ENCODE data around the gene SUGCT.

The SUGCT gene

DNA sequence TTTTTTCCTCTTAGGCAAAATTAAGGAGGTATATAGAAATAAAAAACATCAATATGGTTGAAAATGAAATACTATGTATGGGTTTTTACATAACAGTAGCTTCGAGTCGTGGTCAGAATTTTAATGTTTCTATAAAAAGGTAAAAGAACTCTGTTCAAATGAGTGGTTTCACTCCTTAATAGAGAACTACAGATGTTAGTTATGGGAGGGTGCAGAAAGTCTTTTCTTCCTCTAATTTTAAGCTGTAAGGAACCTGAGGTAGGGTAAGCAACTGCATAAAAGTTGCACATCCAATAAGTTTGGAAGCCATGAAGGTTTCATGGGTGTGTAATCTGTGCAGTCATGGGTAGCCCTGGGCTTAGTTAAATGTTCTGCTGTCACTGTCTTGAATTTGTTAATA lies 141.3 kb downstream of the SUGCT start:
- DNase-seq = no peak

DNA sequence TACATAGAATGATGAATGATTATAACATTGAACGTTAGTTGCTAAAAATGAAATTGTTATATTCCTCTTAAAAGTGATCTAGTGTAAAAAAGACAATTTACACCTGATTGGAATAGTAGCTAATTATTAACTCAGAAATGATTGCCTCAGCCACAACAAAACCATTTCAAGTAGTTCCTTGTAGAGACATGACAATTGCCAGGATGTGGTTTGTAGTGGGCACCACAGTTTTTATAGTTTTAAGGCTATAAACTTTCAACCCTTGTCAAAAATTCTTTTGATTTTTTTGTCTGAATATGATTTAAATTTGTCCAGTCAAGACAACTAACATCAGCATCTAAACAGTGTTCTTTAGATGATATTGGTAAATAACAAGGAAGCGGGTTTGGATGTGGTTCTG lies 145.2 kb downstream of the SUGCT start:
- no peak for DNase-seq

- no peak for DNase-seq
These were observed 148.1 kb downstream of the SUGCT start for GRCh38 chr7:40282858-40283257.

- no peak for DNase-seq
These were observed 148.6 kb downstream of the SUGCT start for GRCh38 chr7:40283391-40283790.

GRCh38 chr7:40288827-40289226 lies 154.0 kb downstream of the SUGCT start:
- DNase-seq = no peak

GRCh38 chr7:40297741-40298311 lies 163.0 kb downstream of the SUGCT start:
- no peak for DNase-seq

GRCh38 chr7:40298421-40298820 lies 163.6 kb downstream of the SUGCT start:
- no peak for DNase-seq

- DNase-seq = no peak
These were observed 164.3 kb downstream of the SUGCT start for GRCh38 chr7:40299097-40299496.

DNA sequence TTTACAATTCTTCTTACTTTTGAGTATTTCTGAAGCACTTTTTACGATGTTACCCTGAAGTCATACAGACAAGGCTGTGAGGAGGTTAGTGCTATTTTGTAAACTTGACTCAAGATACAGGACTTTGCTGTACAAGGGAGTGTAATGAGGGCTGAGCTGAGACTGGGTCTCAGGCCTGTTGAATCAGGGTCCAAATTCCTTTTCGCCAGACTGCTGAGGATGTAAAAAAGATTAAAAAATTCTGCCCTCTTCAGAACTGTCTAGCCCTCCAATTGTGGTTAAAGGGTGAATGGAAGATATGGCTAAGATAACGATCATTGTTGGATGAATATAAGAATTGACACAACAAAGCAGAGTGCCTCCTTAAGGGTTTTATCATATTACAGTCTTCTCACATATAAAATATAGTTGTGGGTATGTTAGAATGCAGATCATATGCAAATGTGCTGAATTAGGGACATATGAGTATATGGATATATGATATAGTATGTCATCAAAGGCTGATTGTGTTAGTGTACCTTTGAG lies 165.4 kb downstream of the SUGCT start:
- no peak for DNase-seq

- no peak for DNase-seq
These were observed 166.8 kb downstream of the SUGCT start for GRCh38 chr7:40301486-40302068.

- DNase-seq = no peak
These were observed 169.2 kb downstream of the SUGCT start for GRCh38 chr7:40303996-40304395.

- no peak for DNase-seq
These were observed 170.4 kb downstream of the SUGCT start for GRCh38 chr7:40305229-40305628.

DNA sequence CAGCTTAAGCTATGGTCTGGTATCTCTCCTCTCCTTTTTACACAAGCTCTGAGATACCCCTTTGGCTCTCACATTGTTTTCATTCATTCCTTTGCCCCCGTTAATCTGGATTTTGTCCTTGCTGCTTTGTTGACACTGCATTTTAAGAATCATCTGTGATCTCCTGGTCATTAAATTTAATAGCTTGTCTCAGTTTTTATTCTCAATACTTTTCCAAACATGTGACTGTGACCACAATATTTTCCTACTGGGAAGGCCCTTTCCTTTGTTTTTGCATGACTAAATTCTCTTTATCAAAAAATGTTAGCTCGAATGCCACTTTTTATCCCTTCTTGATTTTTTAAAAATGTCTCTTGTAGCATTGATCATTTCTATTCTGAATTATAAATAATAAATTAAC lies 171.2 kb downstream of the SUGCT start:
- no peak for DNase-seq

DNA sequence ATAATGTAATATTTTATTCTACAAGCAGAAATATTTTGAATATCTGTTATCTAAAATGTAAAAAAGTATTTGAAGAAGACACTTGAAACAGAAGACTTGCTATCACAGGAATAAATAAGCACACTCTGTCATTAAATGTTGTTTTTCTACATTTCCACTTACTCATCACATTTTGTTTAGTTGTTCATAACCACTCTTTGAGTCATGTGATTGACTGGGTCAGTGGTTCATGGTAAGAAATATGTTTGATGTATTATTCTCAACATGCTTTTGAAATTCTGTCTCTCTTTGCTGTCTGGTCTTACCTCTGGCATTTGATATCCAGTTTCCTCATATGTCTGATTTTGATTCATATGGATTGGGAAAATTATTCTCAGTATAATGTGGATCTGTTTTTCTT lies 171.8 kb downstream of the SUGCT start:
- DNase-seq = no peak

DNA sequence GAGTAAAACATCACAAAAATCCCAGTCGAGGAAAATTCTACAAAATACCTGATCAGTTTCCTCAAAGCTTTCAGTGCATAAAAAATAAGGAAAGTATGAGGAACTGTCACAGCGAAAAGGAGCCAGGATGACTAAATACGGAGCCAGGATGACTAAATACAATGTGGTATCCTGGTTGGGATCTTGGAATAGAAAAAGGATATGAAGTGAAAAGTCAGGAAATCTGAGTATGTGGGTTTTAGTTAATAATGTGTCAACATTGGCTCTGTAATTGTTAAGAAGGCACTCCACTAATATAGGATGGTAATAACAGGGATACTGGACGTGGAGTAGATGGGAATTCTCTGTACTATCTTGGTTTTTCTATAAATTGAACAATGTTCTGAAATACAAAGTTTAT lies 175.5 kb downstream of the SUGCT start:
- DNase-seq = no peak

- DNase-seq = no peak
These were observed 176.5 kb downstream of the SUGCT start for GRCh38 chr7:40311307-40311706.

- no peak for DNase-seq
These were observed 180.5 kb downstream of the SUGCT start for GRCh38 chr7:40315277-40315676.

GRCh38 chr7:40316176-40316575 lies 181.4 kb downstream of the SUGCT start:
- DNase-seq = no peak

DNA sequence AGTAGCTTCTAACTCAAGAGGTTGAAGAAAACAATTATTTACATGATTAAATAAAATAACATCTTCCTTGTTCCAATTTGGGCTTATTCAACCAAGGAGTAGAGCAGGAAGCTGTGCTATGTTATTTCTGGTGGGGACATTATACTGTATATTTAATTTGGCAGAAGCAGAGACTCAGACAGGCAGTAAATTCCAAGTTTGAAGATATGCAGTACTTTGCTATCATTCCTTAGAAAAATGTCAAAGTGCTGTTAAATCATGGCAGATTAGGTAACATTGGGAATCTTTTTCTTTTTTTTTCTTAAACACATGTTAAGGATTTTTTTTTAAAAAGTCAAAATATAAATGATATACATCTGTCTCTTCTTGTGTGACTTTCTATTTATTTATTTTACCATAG lies 190.1 kb downstream of the SUGCT start:
- DNase-seq = no peak

DNA sequence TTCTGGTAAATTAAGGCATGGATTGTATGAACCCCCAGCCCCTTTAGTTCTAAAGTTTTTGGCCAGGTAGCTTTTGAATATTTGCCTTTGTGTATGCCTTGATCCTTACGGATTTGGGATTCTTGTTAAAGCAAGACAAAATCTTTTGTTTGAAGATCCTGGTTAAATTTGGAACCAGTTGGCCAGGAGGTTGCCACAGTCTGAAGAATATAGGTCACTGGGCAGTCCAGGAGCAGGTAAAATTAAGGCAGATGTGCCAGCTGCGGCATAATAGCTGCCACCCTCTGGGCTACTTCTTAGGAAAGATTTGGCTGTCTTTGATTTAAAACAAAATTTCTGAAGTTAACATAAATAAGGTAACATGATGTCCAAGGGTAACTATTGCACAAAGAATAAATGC lies 192.3 kb downstream of the SUGCT start:
- no peak for DNase-seq

DNA sequence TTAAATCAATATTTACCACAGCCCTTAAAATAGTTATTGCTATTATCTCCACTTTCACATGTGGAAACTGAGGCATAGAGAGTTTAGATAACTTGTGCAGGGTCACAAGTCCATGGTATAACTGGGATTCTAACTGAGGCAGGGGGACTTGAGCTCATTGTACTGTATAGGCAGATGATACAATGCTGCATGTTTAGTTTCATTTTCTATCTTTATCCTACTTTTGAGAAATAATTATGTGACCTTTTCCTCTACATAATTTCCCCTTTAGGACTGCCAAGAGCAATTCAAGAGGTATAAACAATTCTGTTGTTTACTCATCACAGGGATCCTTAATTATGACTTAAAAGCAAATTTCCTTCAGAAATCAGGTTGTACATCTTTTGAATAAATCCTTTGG lies 193.1 kb downstream of the SUGCT start:
- no peak for DNase-seq

DNA sequence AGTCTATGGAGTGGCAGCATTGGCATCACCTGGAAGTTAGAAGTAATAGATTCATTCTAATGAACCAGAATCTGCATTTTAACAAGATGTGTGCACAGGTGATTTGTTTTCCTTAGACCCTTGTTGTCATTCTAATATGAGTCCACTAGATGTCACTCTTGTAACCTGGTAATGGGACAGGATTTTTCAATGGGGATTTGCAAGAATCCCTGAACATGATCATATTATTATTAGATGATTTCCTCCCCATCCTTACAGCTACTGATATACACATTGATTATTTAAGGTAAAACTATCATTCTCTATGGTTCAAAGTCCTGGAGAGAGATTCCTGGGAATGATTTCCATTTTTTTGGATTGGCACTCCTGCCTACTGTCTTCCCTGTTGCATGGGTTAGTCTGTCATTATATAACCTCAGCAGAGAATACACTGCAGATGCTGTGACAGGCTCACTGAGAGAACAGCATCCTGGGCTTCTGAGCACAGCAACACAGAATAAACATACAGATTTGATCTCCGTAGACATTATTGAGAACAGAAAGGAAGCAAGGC lies 194.9 kb downstream of the SUGCT start:
- no peak for DNase-seq

DNA sequence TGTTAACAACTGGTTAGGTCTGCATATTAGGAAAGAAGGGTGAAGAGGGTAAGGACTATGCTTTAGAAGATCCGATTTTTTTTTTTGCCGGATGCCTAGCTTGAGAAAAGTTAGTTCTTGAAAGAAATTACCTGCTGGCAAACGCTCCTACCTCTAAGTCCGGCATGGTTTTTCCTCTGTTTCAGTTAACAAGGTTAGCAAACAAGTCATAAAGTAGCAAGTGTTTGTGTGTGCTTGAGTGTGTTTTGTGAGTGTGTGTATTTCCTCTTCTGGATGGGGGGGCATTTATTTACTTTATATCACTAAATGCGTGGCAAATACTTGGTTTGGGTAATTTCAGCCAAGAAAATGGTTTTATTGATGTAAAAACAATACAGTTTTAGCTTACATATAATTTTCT lies 195.6 kb downstream of the SUGCT start:
- DNase-seq = no peak

GRCh38 chr7:40331915-40332314 lies 197.1 kb downstream of the SUGCT start:
- no peak for DNase-seq

DNA sequence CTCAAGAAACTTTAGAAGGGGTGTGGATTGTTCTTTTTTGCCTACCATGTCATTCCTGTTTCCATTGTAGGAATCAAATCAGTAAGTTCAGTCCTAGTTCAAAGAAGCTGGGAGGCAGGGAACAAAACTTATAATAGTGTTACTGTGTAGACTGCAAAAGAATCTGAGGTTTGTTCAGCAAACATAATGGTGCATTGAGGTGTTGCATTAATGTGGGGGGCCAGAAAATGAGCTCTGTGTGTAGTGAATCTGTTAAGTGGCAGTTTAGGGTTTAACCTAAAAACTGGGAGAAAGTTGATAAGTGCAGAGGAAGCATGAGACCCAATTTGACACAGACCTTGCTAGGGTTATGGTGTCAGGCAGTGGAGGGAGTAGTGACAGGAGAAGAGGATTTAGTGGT lies 197.7 kb downstream of the SUGCT start:
- DNase-seq = no peak
